ENCODE data around the gene SDK1.
"Not testable (repeated sequence)": the region's sequence is repeated elsewhere in the genome, so short reads cannot be mapped to it uniquely, and the experiment has no call there.

Gene SDK1

GRCh38 chr7:4261601-4261960 lies 960.5 kb downstream of the SDK1 start:
- DNase-seq: no peak

DNA sequence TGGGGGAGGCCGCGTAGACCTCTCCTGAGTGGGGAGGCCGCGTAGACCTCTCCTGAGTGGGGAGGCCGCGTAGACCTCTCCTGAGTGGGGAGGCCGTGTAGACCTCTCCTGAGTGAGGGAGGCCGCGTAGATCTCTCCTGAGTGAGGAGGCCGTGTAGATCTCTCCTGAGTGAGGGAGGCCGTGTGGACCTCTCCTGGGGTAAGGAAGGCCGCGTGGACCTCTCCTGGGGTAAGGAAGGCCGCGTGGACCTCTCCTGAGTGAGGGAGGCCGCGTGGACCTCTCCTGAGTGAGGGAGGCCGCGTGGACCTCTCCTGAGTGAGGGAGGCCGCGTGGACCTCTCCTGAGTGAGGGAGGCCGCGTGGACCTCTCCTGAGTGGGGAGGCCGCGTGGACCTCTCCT lies 963.2 kb downstream of the SDK1 start:
- DNase-seq: not testable (repeated sequence)

DNA sequence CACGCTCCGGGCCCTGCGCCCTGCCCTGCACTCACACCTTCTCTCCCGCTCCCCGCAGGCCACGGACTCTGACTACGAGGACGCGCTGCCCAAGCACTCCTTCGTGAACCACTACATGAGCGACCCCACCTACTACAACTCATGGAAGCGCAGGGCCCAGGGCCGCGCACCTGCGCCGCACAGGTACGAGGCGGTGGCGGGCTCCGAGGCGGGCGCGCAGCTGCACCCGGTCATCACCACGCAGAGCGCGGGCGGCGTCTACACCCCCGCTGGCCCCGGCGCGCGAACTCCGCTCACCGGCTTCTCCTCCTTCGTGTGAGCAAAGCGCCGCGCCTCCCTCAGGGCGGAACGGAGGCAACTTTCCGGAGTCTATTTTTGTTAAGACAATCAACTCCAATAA lies 964.0 kb downstream of the SDK1 start:
- DNase-seq: no peak

GRCh38 chr7:4265676-4266075 lies 964.6 kb downstream of the SDK1 start:
- DNase-seq: no peak

DNA sequence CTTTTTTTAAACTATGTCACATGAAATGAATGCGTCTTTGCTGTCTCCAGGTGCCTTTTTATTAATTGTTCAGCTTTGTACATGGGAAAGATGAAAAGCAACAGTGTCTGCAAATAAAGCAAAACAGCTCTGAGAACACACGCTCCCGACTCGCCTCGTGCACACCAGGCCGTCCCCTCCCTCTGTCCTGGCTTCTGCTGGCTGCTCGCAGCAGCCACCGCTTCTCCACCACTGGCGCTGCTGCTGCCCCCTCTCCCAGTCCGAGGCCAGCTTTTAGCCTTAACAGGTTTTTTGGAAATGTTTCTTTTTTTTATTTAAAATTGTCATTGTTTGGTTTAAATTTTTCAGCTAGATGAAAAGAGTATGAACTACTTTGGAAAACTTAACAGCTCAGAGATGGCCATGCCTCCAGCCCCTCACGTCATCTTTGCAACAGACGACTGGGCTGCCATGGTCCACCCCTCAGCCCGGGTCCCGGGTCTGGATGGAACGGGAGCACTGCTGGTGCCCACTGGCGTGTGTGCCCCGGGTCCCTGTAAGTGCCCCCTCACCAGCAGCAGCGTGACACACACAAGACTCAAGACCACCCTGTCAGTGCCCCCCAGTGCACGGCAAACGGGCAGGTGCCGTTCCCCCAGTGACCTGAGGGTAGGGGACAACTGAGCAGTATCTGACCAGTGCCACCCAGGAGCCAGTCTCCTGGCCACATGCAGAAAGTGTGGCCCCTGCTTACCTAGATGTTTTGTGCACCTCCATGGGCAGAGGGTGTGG lies 965.4 kb downstream of the SDK1 start:
- no peak for DNase-seq

DNA sequence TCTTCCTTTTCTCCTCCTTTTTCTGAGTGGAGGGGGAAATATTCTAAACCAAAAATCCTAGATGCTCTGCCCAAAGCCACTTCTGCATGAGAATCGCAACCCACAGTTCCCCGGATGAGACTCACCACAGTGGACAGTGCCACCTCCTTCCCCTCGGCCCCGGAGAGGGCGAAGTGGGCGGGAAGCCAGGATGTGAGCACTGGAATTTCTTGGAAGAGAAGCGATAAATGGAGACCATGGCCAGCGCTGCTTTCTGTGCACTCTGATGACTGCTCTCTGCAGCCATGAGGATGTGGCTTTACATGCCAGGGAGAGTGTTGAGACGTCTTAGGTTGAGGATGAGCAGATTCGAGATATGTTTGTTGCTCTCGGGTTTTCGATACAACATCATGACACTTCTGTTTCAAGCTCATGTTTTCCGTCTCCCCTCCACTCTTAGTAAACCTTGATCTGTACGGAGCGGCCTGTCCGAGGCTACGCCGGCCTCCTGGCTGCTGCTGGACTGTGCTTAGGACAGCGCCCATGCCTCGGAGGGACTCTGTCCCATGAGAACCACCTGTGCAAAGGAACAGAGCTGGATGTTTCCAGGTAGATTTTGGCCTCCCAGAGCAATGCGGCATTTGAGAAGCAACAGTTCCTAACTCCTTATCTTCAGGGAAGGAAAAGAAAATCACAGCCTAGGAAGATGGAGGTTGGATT lies 966.4 kb downstream of the SDK1 start:
- DNase-seq: no peak

GRCh38 chr7:4268040-4268965 lies 967.3 kb downstream of the SDK1 start:
- no peak for DNase-seq

DNA sequence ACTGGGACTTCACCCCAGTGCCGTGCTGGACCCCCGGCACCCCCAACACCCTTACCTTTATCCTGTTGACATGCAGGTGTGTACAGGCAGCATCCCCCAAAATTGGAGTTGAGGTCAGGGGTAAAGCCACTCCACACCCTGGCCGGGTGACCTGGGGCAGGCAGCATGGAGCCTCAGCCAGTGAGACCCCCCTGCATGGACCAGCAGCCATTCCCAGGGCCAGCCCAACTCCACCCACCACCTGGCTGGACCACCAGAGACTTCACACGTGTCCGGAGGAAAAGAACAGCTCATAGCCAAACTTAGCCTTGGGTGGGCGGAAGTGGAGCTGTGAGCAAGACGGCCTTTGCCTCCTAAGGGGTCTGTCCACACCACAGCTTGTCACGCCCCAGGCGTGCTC lies 968.0 kb downstream of the SDK1 start:
- no peak for DNase-seq

DNA sequence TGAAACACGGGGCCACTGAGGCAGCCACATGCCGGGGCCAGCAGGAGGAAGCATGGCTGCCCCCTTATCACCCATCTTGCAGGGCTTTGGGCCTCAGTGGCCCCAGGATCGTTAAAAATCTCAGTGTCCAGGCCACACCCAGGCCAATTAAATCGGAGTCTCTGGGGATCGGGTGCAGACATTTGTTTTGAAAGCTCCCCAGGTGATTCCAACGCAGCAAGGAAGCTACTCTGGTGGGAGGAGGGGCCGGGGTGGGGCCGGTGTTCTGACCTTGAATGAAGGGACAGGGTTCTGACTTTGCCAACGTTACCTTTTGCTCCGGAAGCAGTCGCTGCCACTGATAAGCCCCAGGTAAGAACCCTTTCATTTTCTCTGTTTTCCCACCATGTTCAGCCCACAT lies 968.7 kb downstream of the SDK1 start:
- DNase-seq: no peak

- DNase-seq: no peak
These were observed 969.2 kb downstream of the SDK1 start for GRCh38 chr7:4270268-4270667.

- DNase-seq: no peak
These were observed 970.1 kb downstream of the SDK1 start for GRCh38 chr7:4270941-4271715.

GRCh38 chr7:4271716-4272015 lies 970.6 kb downstream of the SDK1 start:
- no peak for DNase-seq

DNA sequence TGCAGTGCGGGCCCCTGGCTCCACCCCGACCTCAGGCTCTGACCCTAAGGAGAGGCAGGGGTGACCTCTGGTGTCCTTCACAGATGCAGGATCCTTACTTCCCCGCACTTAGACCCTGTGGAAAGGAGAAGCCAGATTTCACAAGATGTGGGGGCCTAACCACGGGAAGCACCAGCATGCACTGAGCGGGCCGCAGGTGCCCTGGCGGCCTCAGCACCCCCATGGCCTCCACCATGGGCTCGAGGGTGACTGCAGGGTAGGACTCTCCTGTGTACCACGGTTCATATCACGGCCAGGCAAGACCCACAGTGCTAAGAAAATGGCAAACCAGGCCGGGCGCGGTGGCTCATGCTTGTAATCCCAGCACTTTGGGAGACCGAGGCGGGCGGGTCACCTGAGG lies 971.1 kb downstream of the SDK1 start:
- DNase-seq: no peak

DNA sequence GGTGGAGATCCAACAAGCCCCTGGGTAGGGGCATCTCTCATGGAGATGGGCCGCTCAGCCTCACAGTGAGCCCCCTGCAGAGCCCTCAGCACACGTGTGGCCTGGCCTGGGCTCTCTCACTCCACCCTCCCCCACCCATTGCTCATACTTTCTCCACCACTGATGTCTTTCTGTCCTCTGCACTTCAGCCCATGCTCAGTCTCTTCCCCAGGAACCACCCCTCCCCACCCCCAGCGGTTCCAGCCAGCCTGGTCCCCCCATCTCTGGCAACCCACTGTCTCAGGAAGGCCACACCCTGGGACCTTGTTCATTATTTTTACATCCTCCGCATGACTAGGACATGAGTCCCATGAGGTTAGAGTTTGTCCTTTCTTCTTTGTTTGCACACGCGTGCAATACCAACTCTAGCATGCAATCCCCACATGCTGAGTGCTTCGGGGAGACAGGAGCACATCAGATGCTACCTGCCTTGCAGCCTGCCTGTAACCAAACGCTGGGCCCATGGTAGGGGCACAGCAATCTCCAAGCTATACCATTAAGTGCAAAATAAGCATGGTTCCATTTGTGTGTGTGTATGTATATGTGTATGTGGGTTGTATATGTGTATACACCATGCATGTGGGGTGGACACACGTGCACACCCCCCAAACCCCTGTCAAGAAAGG lies 972.6 kb downstream of the SDK1 start:
- DNase-seq: no peak

GRCh38 chr7:4274286-4274685 lies 973.2 kb downstream of the SDK1 start:
- no peak for DNase-seq

- DNase-seq: no peak
These were observed 976.9 kb downstream of the SDK1 start for GRCh38 chr7:4277936-4278335.

DNA sequence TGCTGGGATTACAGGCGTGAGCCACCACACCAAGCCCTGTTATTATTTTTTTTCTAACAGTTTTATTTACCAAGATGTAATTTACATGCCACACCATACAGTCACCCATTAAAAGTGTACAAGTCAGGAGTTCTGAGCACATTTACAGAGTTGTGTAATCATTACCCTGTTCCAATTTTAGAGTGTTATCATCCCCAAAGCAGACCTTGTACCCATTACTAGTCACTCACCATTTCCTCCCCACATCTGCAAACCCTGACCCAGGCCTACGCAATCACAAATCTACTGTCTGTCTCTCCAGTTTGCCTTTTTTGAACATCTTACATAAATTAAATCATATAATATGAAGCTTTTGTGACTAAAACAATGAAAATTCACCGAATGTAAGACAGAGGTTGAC lies 978.2 kb downstream of the SDK1 start:
- DNase-seq: no peak

DNA sequence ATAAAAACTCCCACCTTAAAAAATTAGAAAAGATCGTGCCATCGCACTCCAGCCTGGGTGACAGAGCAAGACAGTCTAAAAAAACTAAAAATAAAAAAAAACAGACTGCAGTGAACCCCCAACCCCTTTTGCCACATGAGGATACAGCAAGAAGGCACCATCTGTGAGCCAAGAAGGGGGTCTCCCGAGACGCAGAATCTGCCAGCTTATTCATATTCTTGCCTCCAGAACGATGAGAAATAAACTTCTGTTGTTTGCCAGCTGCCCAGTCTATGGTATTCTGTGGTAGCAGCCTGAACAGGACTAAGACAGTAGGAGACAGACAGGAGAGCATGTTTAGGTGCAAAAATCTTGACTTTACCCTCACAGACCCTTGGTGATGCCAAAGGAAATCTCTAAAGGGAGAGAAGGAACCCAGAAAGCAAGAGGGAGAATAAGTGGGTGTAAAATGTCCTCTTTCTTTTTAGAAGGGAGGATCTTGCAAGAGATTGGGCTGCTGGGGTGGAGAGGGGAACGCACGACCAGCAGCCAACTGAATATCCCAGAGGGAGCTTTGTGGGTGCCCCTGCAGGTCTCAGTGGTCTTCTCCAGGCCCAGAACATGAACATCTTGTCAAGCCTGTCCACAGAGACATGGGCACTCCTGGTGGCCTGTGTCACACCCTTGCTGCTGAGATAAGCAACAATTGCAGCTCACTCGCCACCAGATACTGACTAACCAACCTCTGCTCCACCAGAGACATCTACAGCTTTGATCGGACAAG lies 980.4 kb downstream of the SDK1 start:
- DNase-seq: no peak

DNA sequence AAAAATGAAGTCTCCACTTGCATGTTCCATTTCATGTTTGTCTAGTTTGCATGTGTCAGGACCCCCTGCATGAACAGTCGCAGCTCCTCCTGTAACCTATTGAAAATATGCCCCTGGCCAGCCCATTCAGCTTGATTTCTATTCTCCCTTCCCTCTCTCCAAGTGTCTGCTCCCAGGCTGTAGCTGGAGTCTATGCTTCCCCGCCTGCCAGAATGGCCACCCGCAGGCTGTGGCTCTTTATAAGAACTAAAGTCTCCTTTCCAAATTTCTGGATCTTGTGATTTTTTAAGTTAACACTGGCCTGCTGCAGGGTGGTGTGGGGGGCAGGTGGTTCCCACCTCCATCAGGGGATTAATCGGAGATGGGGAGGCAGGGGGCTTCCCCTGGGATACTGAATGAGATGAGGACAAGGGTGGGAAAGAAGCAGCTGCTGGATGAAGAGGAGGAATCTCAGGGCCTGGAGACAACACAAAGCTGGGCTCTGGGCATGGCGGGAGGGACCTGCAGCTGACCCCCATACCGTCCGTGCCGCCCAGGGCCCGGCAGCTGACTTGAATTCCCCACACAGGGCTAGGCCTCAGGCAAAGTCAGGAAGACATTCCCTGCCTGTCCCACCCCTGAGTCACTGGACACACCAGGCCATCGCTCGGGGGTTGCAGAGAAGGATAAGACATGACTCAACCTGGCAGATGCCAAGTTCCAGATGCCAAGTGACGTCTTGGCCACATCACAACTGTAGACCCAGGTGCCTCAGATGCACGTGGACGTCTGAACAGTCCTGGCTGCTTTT lies 981.6 kb downstream of the SDK1 start:
- no peak for DNase-seq

DNA sequence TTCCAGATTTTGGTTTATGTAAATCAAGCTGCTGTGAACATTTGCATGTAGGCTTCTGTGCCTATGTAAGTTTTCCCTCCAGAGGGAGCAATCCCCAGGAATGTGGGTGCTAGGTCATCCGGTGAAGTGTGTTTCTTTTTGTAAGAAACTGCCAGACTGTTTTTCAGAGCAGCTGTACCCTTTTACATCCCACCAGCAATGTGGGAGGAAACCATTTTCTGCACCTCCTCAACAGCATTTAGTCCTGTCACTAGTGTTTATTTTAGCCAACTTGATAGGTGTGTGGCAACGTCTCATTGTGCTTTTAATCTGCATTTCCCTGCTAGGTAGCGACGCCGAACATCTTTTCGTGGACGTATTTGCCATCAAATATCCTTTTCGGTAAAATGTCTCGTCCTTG lies 985.3 kb downstream of the SDK1 start:
- no peak for DNase-seq

Measured in C1 segment of cervical spinal cord (tissue), 14 donors.